ENCODE measurements around the gene PSPN.

DNA sequence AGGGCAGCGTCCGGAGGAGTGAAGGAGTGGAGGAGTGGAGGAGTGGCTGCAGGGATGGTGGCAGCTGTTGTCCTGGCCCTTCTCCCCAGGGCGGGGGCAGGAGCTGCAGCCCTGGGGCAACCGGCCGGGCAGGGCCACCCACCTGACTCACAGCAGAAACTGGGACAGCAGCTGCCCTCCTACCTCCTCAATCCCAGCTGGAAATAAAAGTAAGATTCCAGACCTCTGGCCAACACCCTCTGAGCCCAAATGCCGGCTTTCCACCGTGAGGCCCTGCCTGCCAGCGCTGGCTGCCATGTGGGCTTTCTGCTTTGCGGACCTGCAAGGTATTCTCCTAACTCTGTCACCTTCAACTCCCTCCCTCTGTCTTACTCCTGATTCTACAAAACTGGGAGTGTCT, 17.7 kb downstream of the PSPN start:
- TF ChIP-seq, protein P1, sequence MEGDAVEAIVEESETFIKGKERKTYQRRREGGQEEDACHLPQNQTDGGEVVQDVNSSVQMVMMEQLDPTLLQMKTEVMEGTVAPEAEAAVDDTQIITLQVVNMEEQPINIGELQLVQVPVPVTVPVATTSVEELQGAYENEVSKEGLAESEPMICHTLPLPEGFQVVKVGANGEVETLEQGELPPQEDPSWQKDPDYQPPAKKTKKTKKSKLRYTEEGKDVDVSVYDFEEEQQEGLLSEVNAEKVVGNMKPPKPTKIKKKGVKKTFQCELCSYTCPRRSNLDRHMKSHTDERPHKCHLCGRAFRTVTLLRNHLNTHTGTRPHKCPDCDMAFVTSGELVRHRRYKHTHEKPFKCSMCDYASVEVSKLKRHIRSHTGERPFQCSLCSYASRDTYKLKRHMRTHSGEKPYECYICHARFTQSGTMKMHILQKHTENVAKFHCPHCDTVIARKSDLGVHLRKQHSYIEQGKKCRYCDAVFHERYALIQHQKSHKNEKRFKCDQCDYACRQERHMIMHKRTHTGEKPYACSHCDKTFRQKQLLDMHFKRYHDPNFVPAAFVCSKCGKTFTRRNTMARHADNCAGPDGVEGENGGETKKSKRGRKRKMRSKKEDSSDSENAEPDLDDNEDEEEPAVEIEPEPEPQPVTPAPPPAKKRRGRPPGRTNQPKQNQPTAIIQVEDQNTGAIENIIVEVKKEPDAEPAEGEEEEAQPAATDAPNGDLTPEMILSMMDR (IDR thresholded peaks at IDR 0.05): no peak
- TF ChIP-seq POLR2A (IDR thresholded peaks at IDR 0.05): no peak
- TF ChIP-seq POLR2AphosphoS5 (IDR thresholded peaks at IDR 0.05): no peak

Measured in breast epithelium (tissue), 3 donors.